PC-3 (cell line): ENCODE results near the gene MID1.

ENCODE experiments used
- CTCF ChIP-seq: fragments of 300-600 bp; sonication (generic); conservative IDR thresholded peaks from 2 replicates; pipeline ENCODE4 v1.5.1; 2017; ENCODE audit warnings: antibody characterized with exemption, low read depth, mild to moderate bottlenecking, low read length
- EZH2 ChIP-seq: fragments of 300-600 bp; sonication (generic); IDR thresholded peaks from one replicate; pipeline ENCODE4 v1.6.1; 2017; ENCODE audit warnings: antibody characterized with exemption, mild to moderate bottlenecking, low read length; ENCODE audit not compliant: unreplicated experiment
- EZH2phosphoT487 ChIP-seq: fragments of 300-600 bp; sonication (generic); IDR thresholded peaks from 2 replicates; pipeline ENCODE4 v1.6.1; 2018; ENCODE audit warnings: mild to moderate bottlenecking, antibody characterized with exemption, low read length, borderline replicate concordance

DNA sequence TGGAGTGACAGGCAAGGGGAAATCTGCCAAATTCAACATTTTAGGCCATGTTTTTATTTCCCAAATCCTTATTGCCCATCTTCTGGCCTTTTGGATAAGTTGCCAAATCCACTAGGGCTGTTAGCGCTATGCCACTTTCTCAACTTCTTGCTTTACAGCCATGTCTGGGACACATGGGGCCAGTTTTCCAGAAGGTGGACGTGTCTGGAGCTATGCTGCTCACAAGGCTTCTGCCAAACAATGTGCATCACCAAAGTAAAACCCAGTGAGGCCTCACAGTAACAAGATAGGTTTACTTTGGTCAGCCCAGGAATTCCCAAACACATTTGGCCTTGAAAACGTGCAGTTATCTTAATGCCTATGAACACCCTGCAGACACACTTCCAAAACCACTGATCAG lies 142.9 kb downstream of the MID1 start:
- TF ChIP-seq CTCF (no peak), EZH2 (no peak), EZH2phosphoT487 (no peak)
